ENCODE measurements around the gene ATP7B.
A peak's percentile ranks its signal among the peaks of the same experiment; 100 is the strongest.

ATP7B gene

GRCh38 chr13:52002361-52002760, 8.9 kb downstream of the ATP7B start:
- H3K9me3 ChIP-seq = no peaks in the 10 kb centered on the region
- TF ChIP-seq, protein P1, sequence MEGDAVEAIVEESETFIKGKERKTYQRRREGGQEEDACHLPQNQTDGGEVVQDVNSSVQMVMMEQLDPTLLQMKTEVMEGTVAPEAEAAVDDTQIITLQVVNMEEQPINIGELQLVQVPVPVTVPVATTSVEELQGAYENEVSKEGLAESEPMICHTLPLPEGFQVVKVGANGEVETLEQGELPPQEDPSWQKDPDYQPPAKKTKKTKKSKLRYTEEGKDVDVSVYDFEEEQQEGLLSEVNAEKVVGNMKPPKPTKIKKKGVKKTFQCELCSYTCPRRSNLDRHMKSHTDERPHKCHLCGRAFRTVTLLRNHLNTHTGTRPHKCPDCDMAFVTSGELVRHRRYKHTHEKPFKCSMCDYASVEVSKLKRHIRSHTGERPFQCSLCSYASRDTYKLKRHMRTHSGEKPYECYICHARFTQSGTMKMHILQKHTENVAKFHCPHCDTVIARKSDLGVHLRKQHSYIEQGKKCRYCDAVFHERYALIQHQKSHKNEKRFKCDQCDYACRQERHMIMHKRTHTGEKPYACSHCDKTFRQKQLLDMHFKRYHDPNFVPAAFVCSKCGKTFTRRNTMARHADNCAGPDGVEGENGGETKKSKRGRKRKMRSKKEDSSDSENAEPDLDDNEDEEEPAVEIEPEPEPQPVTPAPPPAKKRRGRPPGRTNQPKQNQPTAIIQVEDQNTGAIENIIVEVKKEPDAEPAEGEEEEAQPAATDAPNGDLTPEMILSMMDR (IDR thresholded peaks at IDR 0.05) = no peak
- peaks cover 0 to 6% (median 4%) of the 10 kb centered on the region in 4 donors for H3K4me1 ChIP-seq
- H3K4me3 ChIP-seq = no peak overlapping the region
- H3K27me3 ChIP-seq = no peaks in the 10 kb centered on the region
- no peak for DNase-seq
- H3K27ac ChIP-seq = no peak overlapping the region
- intact Hi-C loops (cut with DNase I; ENCODE audit: low total_unique reads) = no loop called here
- no peaks in the 10 kb centered on the region for H3K36me3 ChIP-seq

- H3K36me3 ChIP-seq = no peaks in the 10 kb centered on the region
- peaks cover 0 to 12% (median 8%) of the 10 kb centered on the region in 4 donors for H3K4me1 ChIP-seq
- TF ChIP-seq, protein P1 (IDR thresholded peaks at IDR 0.05) = peak; percentile 53 to 72
- no peak overlapping the region for H3K27ac ChIP-seq
- no peak overlapping the region for H3K4me3 ChIP-seq
- H3K9me3 ChIP-seq = no peaks in the 10 kb centered on the region
- DNase-seq = no peak
- H3K27me3 ChIP-seq = no peaks in the 10 kb centered on the region
- intact Hi-C loops (cut with DNase I; ENCODE audit: low total_unique reads) = no loop called here
Measured at GRCh38 chr13:52001120-52001731, 10.0 kb downstream of the ATP7B start.

GRCh38 chr13:51999921-52000320, 11.3 kb downstream of the ATP7B start:
- TF ChIP-seq, protein P1 (IDR thresholded peaks at IDR 0.05) = no peak
- H3K4me3 ChIP-seq = no peak overlapping the region
- H3K27me3 ChIP-seq = no peaks in the 10 kb centered on the region
- intact Hi-C loops (cut with DNase I; ENCODE audit: low total_unique reads) = no loop called here
- no peak overlapping the region for H3K27ac ChIP-seq
- DNase-seq = no peak
- H3K9me3 ChIP-seq = no peaks in the 10 kb centered on the region
- no peaks in the 10 kb centered on the region for H3K36me3 ChIP-seq
- H3K4me1 ChIP-seq = peaks cover 0 to 24% (median 17%) of the 10 kb centered on the region in 4 donors

GRCh38 chr13:51999510-51999911, 11.7 kb downstream of the ATP7B start:
- intact Hi-C loops (cut with DNase I; ENCODE audit: low total_unique reads) = no loop called here
- Histone ChIP-seq H3K9me3 (no peaks in the 10 kb centered on the region), H3K27me3 (no peaks in the 10 kb centered on the region), H3K4me3 (no peak overlapping the region), H3K36me3 (no peaks in the 10 kb centered on the region), H3K4me1 (peaks cover 0 to 24% (median 17%) of the 10 kb centered on the region in 4 donors), H3K27ac (no peak overlapping the region)
- TF ChIP-seq, protein P1 (IDR thresholded peaks at IDR 0.05) = no peak
- no peak for DNase-seq

- no peak overlapping the region for H3K27ac ChIP-seq
- no peak overlapping the region for H3K4me3 ChIP-seq
- intact Hi-C loops (cut with DNase I; ENCODE audit: low total_unique reads) = no loop called here
- no peaks in the 10 kb centered on the region for H3K36me3 ChIP-seq
- no peaks in the 10 kb centered on the region for H3K27me3 ChIP-seq
- H3K9me3 ChIP-seq = no peaks in the 10 kb centered on the region
- TF ChIP-seq, protein P1 (IDR thresholded peaks at IDR 0.05) = no peak
- no peak for DNase-seq
- peaks cover 0 to 24% (median 17%) of the 10 kb centered on the region in 4 donors for H3K4me1 ChIP-seq
Measured at GRCh38 chr13:51998723-51999509, 12.3 kb downstream of the ATP7B start.

All from tibial artery (tissue), 4 donors.